ENCODE results near the gene EVL.

The EVL gene

DNA sequence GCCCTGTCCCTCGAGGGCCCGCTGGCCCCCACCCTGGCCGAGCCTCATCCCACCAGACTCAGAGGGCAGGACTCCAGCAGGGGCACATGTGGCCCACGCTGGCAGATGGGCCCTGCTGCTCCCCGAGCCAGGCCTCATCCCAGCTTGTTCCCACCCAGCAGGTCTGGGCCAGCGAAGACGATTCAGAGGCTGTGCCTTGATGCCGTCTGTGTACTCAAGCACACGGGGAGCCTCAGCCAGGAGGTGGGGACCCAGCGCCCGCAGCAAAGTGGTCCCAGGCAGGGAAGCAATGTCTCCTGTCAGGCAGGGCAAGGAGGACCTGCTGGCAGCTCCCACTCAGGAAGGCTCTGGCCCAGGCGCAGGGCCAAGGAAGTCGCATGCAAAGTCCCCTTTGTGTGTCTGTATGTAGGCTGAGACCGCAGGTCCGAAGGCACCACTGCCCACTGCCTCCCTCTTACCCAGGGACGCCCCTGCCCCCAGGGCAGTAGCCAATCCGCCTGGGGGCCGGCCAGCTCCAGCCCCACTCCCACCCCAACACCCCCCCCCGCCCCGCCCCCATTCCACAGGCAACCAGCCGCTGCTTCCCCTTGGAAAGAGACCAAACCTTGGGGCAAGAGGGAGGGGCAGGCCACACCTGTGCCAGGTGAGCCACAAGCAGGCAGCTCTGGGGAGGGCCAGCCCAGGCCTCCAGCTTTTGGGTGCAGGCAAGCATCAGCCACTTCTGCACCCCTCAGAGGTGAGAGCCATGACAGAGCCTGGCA lies 84.8 kb downstream of the EVL start:
- H3K27ac ChIP-seq = no peak overlapping the region
- no peak for DNase-seq
- no peak overlapping the region for H3K4me3 ChIP-seq (ENCODE audit: low read depth, low read length)
- in situ Hi-C loops (cut with HindIII; ENCODE audit: low pct_ligation_motif_present, low sequenced_read_pairs) = no loop called here
- TF ChIP-seq, protein P1, sequence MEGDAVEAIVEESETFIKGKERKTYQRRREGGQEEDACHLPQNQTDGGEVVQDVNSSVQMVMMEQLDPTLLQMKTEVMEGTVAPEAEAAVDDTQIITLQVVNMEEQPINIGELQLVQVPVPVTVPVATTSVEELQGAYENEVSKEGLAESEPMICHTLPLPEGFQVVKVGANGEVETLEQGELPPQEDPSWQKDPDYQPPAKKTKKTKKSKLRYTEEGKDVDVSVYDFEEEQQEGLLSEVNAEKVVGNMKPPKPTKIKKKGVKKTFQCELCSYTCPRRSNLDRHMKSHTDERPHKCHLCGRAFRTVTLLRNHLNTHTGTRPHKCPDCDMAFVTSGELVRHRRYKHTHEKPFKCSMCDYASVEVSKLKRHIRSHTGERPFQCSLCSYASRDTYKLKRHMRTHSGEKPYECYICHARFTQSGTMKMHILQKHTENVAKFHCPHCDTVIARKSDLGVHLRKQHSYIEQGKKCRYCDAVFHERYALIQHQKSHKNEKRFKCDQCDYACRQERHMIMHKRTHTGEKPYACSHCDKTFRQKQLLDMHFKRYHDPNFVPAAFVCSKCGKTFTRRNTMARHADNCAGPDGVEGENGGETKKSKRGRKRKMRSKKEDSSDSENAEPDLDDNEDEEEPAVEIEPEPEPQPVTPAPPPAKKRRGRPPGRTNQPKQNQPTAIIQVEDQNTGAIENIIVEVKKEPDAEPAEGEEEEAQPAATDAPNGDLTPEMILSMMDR (IDR thresholded peaks at IDR 0.05; ENCODE audit: low read depth, low read length, missing control alignments) = no peak
- no peaks in the 10 kb centered on the region for H3K27me3 ChIP-seq (replicated peaks)
- H3K36me3 ChIP-seq (replicated peaks) = no peaks in the 10 kb centered on the region

DNA sequence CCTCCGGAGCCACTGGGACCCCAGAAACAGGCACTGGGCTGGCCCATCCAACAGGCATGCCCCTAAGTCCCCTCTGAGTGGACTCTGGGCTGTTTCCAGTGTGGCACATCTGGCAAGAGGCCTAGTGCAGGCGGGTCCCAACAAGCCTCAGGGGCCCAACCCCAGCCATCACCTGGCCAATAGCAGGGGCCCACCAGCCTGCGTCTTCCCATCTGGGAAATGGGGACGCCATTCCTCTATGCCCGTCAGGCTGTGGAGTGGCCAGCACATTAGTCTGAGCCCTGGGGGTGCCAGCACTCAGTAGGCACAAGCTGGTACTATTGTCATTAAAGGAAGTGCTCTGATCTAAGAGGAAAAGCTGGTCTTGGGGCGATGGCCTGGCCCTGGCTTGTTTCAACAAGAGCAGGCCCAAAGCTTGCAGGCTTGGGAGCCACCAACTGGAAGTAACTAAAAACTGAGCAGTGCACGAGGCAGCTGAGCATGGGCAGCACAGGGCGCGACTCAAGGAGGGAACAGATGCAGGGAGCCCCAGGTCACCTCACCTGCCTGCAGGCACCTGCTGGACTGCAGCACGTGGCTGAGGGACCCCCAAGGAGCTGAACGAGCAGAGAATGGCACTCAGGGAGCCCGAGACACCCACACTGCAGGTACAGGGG lies 85.8 kb downstream of the EVL start:
- Histone ChIP-seq H3K4me3 (ENCODE audit: low read depth, low read length) (no peak overlapping the region), H3K27me3 (replicated peaks) (no peaks in the 10 kb centered on the region), H3K36me3 (replicated peaks) (no peaks in the 10 kb centered on the region), H3K27ac (no peak overlapping the region)
- in situ Hi-C loops (cut with HindIII; ENCODE audit: low pct_ligation_motif_present, low sequenced_read_pairs) = no loop called here
- TF ChIP-seq, protein P1 (IDR thresholded peaks at IDR 0.05; ENCODE audit: low read depth, low read length, missing control alignments) = no peak
- DNase-seq = no peak

DNA sequence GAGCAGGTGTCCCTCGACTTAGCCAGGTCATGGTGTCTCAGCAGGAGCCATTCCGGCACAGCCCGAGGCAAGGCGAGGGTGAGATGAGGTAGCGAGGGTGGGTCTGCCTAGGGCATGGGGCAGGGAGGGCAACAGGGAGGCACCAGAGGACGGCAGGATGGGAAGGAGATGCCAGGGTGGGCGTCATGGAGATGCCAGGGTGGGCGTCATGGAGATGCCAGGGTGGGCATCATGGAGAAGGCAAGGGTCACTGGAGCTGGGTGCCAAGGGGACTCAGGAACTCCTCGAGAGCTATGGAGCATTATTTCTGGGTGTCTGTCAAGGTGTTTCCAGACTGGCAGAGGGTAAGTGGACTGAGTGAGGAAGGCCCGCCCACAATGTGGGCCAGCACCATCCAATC lies 86.9 kb downstream of the EVL start:
- H3K27me3 ChIP-seq (replicated peaks) = peaks cover 1% of the 10 kb centered on the region
- H3K4me3 ChIP-seq (ENCODE audit: low read depth, low read length) = no peak overlapping the region
- TF ChIP-seq, protein P1 (IDR thresholded peaks at IDR 0.05; ENCODE audit: low read depth, low read length, missing control alignments) = no peak
- no peak for DNase-seq
- in situ Hi-C loops (cut with HindIII; ENCODE audit: low pct_ligation_motif_present, low sequenced_read_pairs) = no loop called here
- no peaks in the 10 kb centered on the region for H3K36me3 ChIP-seq (replicated peaks)
- H3K27ac ChIP-seq = no peak overlapping the region

DNA sequence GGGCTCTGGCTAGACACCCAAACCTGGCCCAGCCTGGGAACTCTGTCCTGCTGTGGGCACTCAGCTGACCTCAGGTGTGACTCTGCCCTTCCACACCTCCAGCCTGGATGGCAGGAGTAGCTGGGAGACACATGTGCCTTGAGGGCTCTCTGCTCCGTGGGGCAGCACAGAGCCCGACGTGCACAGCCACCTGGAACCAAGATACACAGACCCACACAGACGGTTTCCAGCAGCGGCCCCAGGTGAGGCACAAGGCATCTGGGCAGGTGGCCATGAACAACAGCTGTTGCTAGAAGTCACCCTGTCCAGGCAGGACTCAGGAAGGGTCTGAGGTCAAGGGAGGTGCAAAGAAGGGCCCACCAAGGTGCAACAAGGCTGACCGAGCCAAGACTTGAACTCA lies 88.3 kb downstream of the EVL start:
- H3K27me3 ChIP-seq (replicated peaks) = peaks cover 5% of the 10 kb centered on the region
- H3K36me3 ChIP-seq (replicated peaks) = no peaks in the 10 kb centered on the region
- TF ChIP-seq, protein P1 (IDR thresholded peaks at IDR 0.05; ENCODE audit: low read depth, low read length, missing control alignments) = no peak
- H3K4me3 ChIP-seq (ENCODE audit: low read depth, low read length) = no peak overlapping the region
- H3K27ac ChIP-seq = no peak overlapping the region
- no peak for DNase-seq
- in situ Hi-C loops (cut with HindIII; ENCODE audit: low pct_ligation_motif_present, low sequenced_read_pairs) = no loop called here

DNA sequence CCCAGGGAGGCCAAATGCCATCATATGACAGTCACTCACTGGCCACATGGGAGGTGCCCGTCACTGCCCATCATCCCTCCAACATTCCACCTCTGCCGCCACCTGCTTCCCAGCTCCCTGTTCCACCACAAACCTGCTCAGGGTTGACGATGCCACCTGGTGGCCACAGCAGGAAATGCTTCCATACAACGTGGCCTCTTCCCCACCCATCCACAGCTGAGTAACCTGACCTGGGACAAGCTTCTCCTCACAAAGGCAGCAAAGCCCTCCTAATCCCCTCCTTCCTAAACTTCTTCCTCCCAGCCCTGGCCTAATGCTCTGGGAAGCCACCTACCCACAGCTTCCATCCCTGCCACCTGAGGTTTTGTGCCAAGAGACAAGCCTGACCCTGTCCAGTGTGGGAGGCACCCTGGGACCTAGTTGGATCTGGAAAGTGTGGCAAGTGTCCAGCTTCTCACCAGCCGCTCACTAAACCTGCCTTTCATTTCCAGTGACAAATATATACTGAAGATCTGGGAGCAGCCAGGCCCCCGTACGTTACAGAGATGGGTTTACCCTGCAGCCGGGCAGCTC lies 89.9 kb downstream of the EVL start:
- TF ChIP-seq, protein P1 (IDR thresholded peaks at IDR 0.05; ENCODE audit: low read depth, low read length, missing control alignments) = peak; percentile 76
- Histone ChIP-seq H3K4me3 (ENCODE audit: low read depth, low read length) (no peak overlapping the region), H3K36me3 (replicated peaks) (no peaks in the 10 kb centered on the region), H3K27ac (no peak overlapping the region), H3K27me3 (replicated peaks) (peaks cover 20% of the 10 kb centered on the region)
- in situ Hi-C loops (cut with HindIII; ENCODE audit: low pct_ligation_motif_present, low sequenced_read_pairs) = no loop called here
- no peak for DNase-seq
